Measurements from ENCODE around the gene STK32C. TPM values are rescaled to one million over a fixed set of nuclear protein-coding genes. Genes with fewer than 3 reads are reported as not detected.
A peak's percentile ranks its signal among the peaks of the same experiment; 100 is the strongest.

STK32C gene
- total RNA-seq, 1 donor from 2014 or later, result 13.6 TPM

- Mint-ChIP-seq H3K27ac (ENCODE audit: unreplicated experiment) (no peak overlapping the region), H3K36me3 (ENCODE audit: low read depth, unreplicated experiment) (peaks cover 2% of the 10 kb centered on the region), H3K9me3 (ENCODE audit: unreplicated experiment) (no peaks in the 10 kb centered on the region), H3K4me3 (ENCODE audit: unreplicated experiment) (no peak overlapping the region), H3K27me3 (ENCODE audit: low read depth, unreplicated experiment) (peaks cover 12% of the 10 kb centered on the region), H3K4me1 (ENCODE audit: low read depth, unreplicated experiment) (peaks cover 3% of the 10 kb centered on the region)
- TF ChIP-seq CTCF (IDR thresholded peaks at IDR 0.05; ENCODE audit: insufficient read depth, low read depth, low read length), result no peak
- TF ChIP-seq EZH2 (IDR thresholded peaks at IDR 0.05; ENCODE audit: insufficient read depth, low read length), result no peak
- no peak for FAIRE-seq
- Histone ChIP-seq H2AFZ (ENCODE audit: low read depth, low read length) (no peak overlapping the region), H3K9ac (ENCODE audit: low read length) (no peak overlapping the region), H3K4me1 (ENCODE audit: insufficient read depth, low read length) (peaks cover 5% of the 10 kb centered on the region), H3K27ac (ENCODE audit: low read depth, low read length) (no peak overlapping the region), H3K4me3 (ENCODE audit: insufficient read depth, low read depth, low read length) (no peak overlapping the region), H3K79me2 (ENCODE audit: insufficient read depth, low read length) (no peaks in the 10 kb centered on the region), H3K27me3 (ENCODE audit: insufficient read depth, low read length) (no peaks in the 10 kb centered on the region), H3K4me2 (ENCODE audit: low read length) (no peak overlapping the region), H4K20me1 (ENCODE audit: insufficient read depth, low read length) (no peaks in the 10 kb centered on the region), H3K36me3 (ENCODE audit: insufficient read depth, low read length) (no peaks in the 10 kb centered on the region), H3K9me3 (ENCODE audit: insufficient read depth, low read depth, low read length) (no peaks in the 10 kb centered on the region)
- no peak for DNase-seq (ENCODE audit: low read depth)
Observed at GRCh38 chr10:132254841-132255240, 52.9 kb downstream of the STK32C start.

- no peaks in the 10 kb centered on the region for H3K36me3 ChIP-seq (ENCODE audit: insufficient read depth, low read length)
- Mint-ChIP-seq H3K4me1 (ENCODE audit: low read depth, unreplicated experiment) (peaks cover 3% of the 10 kb centered on the region), H3K27me3 (ENCODE audit: low read depth, unreplicated experiment) (peaks cover 12% of the 10 kb centered on the region), H3K9me3 (ENCODE audit: unreplicated experiment) (no peaks in the 10 kb centered on the region), H3K36me3 (ENCODE audit: low read depth, unreplicated experiment) (peaks cover 2% of the 10 kb centered on the region), H3K27ac (ENCODE audit: unreplicated experiment) (peak overlapping the region; percentile 78), H3K4me3 (ENCODE audit: unreplicated experiment) (no peak overlapping the region)
- DNase-seq (ENCODE audit: low read depth) (no peak), FAIRE-seq (no peak)
- no peak overlapping the region for H3K27ac ChIP-seq (ENCODE audit: low read depth, low read length)
- no peak overlapping the region for H2AFZ ChIP-seq (ENCODE audit: low read depth, low read length)
- peaks cover 5% of the 10 kb centered on the region for H3K4me1 ChIP-seq (ENCODE audit: insufficient read depth, low read length)
- H3K4me2 ChIP-seq (ENCODE audit: low read length), result no peak overlapping the region
- H3K27me3 ChIP-seq (ENCODE audit: insufficient read depth, low read length), result no peaks in the 10 kb centered on the region
- no peak for TF ChIP-seq CTCF (IDR thresholded peaks at IDR 0.05; ENCODE audit: insufficient read depth, low read depth, low read length)
- no peak for TF ChIP-seq EZH2 (IDR thresholded peaks at IDR 0.05; ENCODE audit: insufficient read depth, low read length)
- H3K79me2 ChIP-seq (ENCODE audit: insufficient read depth, low read length), result no peaks in the 10 kb centered on the region
- no peak overlapping the region for H3K9ac ChIP-seq (ENCODE audit: low read length)
- no peaks in the 10 kb centered on the region for H4K20me1 ChIP-seq (ENCODE audit: insufficient read depth, low read length)
- no peak overlapping the region for H3K4me3 ChIP-seq (ENCODE audit: insufficient read depth, low read depth, low read length)
- H3K9me3 ChIP-seq (ENCODE audit: insufficient read depth, low read depth, low read length), result no peaks in the 10 kb centered on the region
Observed at GRCh38 chr10:132253092-132253687, 54.6 kb downstream of the STK32C start.

GRCh38 chr10:132252412-132252811 is 55.3 kb downstream of the STK32C start:
- H3K27ac Mint-ChIP-seq (ENCODE audit: unreplicated experiment), result no peak overlapping the region
- H3K27me3 Mint-ChIP-seq (ENCODE audit: low read depth, unreplicated experiment), result peaks cover 12% of the 10 kb centered on the region
- Histone ChIP-seq H3K9ac (ENCODE audit: low read length) (no peak overlapping the region), H3K4me3 (ENCODE audit: insufficient read depth, low read depth, low read length) (no peak overlapping the region), H3K27ac (ENCODE audit: low read depth, low read length) (no peak overlapping the region), H3K27me3 (ENCODE audit: insufficient read depth, low read length) (no peaks in the 10 kb centered on the region), H4K20me1 (ENCODE audit: insufficient read depth, low read length) (no peaks in the 10 kb centered on the region), H2AFZ (ENCODE audit: low read depth, low read length) (no peak overlapping the region), H3K79me2 (ENCODE audit: insufficient read depth, low read length) (no peaks in the 10 kb centered on the region), H3K4me1 (ENCODE audit: insufficient read depth, low read length) (peaks cover 5% of the 10 kb centered on the region), H3K9me3 (ENCODE audit: insufficient read depth, low read depth, low read length) (no peaks in the 10 kb centered on the region), H3K36me3 (ENCODE audit: insufficient read depth, low read length) (no peaks in the 10 kb centered on the region), H3K4me2 (ENCODE audit: low read length) (no peak overlapping the region)
- no peak for TF ChIP-seq EZH2 (IDR thresholded peaks at IDR 0.05; ENCODE audit: insufficient read depth, low read length)
- TF ChIP-seq CTCF (IDR thresholded peaks at IDR 0.05; ENCODE audit: insufficient read depth, low read depth, low read length), result no peak
- peaks cover 2% of the 10 kb centered on the region for H3K36me3 Mint-ChIP-seq (ENCODE audit: low read depth, unreplicated experiment)
- H3K9me3 Mint-ChIP-seq (ENCODE audit: unreplicated experiment), result no peaks in the 10 kb centered on the region
- H3K4me1 Mint-ChIP-seq (ENCODE audit: low read depth, unreplicated experiment), result peaks cover 5% of the 10 kb centered on the region
- FAIRE-seq (no peak), DNase-seq (ENCODE audit: low read depth) (no peak)
- no peak overlapping the region for H3K4me3 Mint-ChIP-seq (ENCODE audit: unreplicated experiment)
